Hematopoietic multipotent progenitor cell treated with erythropoietin and hydrocortisone succinate and interleukin-3 and kit ligand, for 8 days (in vitro differentiated cells): ENCODE measurements around the gene INPP1.
"Not testable (repeated sequence)": the region's sequence is repeated elsewhere in the genome, so short reads cannot be mapped to it uniquely, and the experiment has no call there.

Experiments
- DNase-seq: peaks from one replicate; pipeline ENCODE4 v3.0.0-alpha.2; 2015

INPP1 gene

DNA sequence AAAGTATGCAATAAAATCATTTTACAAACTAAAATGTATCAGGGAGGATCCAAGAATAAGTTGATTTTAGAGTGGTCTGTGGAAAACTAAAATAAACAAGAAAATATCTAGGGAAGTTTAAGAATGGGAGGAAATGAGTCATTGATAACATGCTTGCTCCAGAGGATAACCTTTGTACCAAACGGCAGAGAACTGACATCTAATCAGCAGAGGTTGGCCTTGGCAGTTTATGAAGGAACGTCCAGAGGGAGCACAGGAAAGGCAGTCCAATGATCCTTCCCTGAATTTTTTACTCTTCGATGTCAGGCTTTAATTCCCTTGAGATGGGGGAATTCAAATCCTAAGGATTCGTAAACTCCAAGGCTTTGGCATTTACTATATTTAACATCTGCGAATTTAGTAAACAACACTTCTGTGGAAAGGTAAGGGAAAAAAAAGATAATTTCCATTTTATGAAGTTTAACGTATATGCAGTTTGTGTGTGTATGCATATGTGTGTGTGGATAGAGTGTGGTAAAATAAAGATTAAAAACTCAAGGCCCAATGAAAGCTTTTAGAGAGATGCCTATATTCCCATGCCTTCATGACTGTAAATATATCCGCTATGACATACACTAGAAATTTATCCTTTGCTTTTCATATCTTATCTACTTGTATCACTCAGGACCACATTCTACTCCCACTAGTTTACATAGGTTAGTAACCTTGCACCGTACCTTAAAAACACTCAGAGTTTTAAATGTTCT is 8.7 kb upstream of the INPP1 start:
- DNase-seq = peak; percentile 36

GRCh38 chr2:190335225-190335559 is 8.2 kb upstream of the INPP1 start:
- DNase-seq = no peak

- not testable (repeated sequence) for DNase-seq
Observed at GRCh38 chr2:190335584-190335983, 7.8 kb upstream of the INPP1 start.

- no peak for DNase-seq
Observed at GRCh38 chr2:190336420-190336819, 7.0 kb upstream of the INPP1 start.

GRCh38 chr2:190338453-190338852 is 4.9 kb upstream of the INPP1 start:
- DNase-seq = no peak

- DNase-seq = no peak
Observed at GRCh38 chr2:190339394-190339793, 4.0 kb upstream of the INPP1 start.

DNA sequence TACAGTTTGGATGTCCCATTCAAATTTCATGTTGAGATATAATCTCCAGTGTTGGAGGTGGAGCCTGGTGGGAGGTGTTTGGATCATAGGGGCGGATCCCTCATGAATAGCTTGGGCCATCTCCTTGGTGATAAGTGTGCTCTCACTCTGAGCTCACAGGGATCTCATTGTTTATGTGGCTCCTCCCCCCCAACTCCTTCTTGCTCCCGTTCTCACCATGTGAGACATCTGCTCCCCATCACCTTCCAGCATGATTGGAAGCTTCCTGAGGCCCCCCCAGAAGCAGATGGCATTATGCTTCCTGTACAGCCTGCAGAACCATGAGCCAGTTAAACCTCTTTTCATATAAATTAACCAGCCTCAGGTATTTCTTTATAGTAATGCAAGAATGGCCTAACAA is 3.0 kb upstream of the INPP1 start:
- DNase-seq = peak; percentile 71

DNA sequence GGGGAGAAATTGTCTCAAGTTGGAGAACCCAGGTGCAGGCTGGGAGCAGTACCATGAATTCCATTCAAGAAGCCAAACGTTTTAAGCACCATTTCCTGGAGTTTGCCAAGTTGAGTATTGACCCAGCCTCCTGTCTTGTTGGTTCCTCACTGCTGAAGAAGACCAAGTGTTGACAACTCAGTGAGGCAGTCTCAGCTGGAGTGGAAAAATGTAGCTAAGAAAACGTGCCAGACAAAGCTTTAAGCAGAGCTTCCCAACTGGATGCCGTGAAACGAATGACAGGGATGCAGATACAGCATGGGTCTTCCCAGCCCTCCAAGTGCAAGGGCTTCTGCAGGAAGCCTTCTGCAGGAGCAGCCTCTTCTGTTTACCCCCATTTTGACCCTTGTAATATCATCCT is 778 bp upstream of the INPP1 start:
- no peak for DNase-seq

DNA sequence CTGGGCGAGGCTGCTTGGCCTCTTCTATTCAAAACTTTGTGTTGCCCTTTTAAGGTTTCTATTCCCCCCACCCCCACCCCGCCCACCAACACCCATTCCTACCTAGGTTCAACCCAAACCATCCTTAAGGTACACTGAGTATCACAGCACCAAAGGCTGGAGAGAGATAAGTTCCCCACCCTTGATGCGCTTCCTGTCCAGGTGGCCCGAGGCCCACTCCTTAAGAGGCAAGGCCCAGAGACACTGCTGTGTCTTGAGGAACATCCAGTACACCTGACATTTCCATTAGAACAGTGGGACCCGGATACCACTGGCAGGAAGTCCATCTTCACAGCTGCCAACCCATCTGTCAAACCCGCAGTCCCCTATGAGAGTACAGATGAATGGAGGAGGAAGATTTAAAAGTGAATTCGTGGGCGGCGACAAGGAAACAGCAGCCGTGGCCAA is 277 bp upstream of the INPP1 start:
- peak; percentile 49 for DNase-seq

- peak; percentile 50 for DNase-seq
Observed at GRCh38 chr2:190344276-190344827, 963 bp downstream of the INPP1 start.

- DNase-seq = no peak
Observed at GRCh38 chr2:190350371-190350770, 7.0 kb downstream of the INPP1 start.

DNA sequence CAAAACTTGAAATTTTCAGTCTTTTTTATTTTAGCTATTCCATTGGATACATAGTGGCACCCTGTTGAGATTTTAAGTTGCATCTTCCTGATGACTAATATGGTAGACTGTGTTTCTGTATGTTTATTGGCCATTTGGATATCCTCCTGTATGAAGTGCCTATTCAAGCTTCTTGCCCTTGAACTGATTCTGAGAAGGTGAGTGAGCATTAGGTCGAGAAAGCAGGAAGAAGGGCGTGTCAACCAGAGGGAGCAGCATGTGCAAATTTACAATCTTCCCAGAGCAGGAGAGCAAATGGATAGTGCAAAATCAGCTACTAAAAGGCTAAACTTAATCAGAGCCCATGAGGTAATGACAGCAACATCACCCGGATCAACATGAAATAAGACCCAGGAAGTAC is 8.6 kb downstream of the INPP1 start:
- no peak for DNase-seq

- DNase-seq = peak; percentile 82
Observed at GRCh38 chr2:190352668-190353536, 9.5 kb downstream of the INPP1 start.

GRCh38 chr2:190353537-190353899 is 10.1 kb downstream of the INPP1 start:
- no peak for DNase-seq

DNA sequence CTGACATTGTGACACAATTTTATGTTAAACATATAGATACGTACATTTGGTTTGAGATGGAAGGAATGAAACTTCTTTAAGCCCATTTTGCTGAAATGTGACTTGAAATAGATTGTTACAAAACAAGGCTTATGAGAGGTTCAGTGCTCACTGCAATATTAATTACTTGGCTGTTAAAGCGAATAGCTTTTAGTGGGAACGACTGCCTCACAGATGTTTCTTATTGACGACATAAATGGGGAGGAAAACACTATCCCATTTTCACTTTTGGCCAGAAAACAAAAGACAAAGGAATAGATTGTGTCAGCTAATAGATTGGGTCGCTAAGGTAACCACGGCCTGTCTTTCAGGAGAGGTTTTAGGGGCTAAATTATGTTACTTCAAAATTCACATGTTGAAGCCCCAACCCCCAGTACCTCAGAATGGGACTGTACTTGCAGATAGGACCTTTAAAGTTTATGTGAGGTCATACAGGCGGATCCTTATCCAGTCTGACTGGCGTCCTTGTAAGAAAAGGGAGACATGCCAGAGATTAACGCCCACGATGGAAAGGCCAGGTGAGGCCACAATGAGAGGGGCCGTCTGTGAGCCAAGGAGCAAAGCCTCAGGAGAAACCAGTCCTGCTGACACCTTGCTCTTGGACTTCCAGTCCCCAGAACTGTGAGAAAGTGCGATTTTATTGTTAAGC is 10.8 kb downstream of the INPP1 start:
- peak; percentile 52 for DNase-seq

DNA sequence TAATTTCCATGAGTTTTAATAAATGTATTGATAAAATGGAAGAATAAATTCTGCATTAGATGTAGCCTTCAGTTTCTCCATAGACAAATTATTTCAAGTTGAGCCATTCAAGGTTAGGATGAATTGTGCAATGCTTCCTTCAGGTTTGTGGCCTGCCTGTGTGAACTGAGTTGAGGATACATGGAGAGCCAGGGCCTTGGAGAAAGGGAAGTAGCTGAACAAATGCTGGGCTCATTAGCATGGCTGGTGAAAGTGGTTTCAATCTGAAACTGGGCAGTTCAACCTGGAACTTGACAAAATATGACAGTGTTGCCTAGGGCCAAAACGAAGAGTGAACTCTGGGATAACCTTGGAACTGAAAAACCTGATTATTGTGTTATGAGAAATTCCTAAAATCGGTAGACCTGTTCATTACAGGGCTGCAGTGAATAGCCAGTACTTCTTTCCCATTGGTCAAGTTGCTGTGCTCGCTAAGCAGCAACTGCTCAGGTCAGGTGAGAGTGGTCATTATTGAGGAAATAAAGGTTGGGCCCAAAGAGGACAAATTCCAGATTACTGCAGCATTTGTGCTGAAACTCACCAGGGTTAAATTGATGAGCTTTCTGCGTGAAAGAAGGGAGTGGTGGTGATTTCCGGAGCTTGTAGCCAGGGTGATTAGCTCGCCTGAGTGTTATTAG is 12.7 kb downstream of the INPP1 start:
- no peak for DNase-seq

- DNase-seq = no peak
Observed at GRCh38 chr2:190357600-190357999, 14.2 kb downstream of the INPP1 start.

DNA sequence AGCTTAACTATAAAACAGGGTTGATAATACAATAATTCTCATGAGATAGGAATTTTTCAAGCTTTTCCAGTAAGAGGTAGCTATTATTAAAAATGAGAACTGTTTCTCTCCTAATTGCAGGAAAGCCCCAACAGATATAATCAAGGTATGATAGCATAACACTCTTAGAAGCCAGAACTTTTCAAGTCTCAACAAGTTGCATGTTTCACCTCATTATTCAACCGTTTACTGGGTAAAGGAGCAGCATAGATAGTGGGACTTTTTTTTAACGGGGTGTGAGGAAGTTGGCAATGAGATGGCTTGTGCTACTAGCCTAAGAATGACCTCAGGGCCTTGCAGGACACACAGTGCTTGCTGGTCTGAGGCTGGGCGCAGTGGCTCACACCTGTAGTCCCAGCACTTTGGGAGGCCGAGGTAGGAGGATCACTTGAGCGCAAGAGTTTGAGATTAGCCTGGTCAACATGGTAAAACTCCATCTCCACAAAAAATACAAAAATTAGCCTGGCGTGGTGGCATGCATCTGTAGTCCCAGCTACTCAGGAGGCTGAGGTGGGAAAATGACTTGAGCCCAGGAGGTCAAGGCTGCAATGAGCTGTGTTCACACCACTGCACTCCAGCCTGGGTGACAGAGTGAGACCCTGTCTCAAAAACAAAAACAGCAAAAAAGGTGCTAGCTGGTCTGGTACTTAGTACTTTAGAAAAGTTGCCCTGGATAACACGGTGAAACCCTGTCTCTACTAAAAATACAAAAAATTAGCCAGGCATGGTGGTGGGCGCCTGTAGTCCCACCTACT is 15.5 kb downstream of the INPP1 start:
- not testable (repeated sequence) for DNase-seq

GRCh38 chr2:190360561-190360960 is 17.2 kb downstream of the INPP1 start:
- no peak for DNase-seq

- no peak for DNase-seq
Observed at GRCh38 chr2:190360965-190361364, 17.6 kb downstream of the INPP1 start.

DNA sequence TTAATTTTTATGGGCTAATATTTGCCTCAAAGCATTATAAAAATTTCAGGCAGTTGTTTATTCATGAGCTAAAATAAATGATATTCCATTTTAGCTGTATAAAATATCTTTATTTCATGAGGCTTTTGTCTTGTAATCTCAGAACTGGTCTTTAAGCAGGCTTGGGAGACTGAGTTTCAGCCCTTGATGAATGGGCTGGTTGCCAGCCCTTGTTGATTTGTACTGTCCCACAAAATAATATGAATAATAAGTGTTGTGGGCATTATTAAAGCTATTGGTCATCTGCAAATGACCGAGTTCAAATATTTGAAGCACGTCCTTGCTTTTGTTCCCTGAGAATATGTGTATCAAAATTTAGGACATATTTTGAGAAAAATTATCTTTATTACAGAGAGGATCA is 18.2 kb downstream of the INPP1 start:
- no peak for DNase-seq

DNA sequence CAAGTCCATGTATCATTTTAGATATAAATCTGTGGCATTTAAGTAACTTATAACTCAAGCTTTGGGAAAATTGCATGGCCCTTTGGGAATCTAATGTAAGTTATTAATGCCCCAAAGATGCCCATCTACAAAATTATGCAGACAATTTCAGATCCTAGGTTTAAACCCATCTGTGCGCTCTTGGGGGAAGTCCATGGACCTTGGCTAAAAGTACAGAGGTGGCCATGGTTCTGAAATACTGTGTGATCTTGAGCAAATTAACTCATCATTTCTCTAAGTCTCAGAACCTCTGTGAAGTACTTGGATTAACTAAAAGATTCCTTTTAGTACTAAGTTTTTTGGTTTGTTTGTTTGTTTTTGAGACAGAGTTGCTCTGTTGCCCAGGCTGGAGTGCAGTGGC is 19.5 kb downstream of the INPP1 start:
- DNase-seq = no peak
